ENCODE data around the gene ABCA1.
"Not testable (repeated sequence)": the region's sequence is repeated elsewhere in the genome, so short reads cannot be mapped to it uniquely, and the experiment has no call there.

The ABCA1 gene

GRCh38 chr9:104927216-104927911 is 591 bp downstream of the ABCA1 start:
- H3K27me3 ChIP-seq (ENCODE audit: insufficient read depth, low read length), result no peaks in the 10 kb centered on the region
- peak overlapping the region; percentile 89 for H3K27ac ChIP-seq (ENCODE audit: low read depth, low read length, poor library complexity, severe bottlenecking)
- no peaks in the 10 kb centered on the region for H4K20me1 ChIP-seq (ENCODE audit: insufficient read depth, low read length)
- H2AFZ ChIP-seq (ENCODE audit: low read length), result no peak overlapping the region
- H3K4me3 ChIP-seq (ENCODE audit: low read depth, low read length, poor library complexity, severe bottlenecking), result peak overlapping the region; percentile 72
- H3F3A ChIP-seq (ENCODE audit: insufficient read depth, low read length), result no peaks in the 10 kb centered on the region
- no peaks in the 10 kb centered on the region for H3K9me3 ChIP-seq (ENCODE audit: low read length)
- H3K36me3 ChIP-seq (ENCODE audit: insufficient read depth, low read length), result no peaks in the 10 kb centered on the region
- H3K9me2 ChIP-seq (ENCODE audit: low read depth, low read length), result no peaks in the 10 kb centered on the region
- peak overlapping the region; percentile 69 for H3K4me2 ChIP-seq (ENCODE audit: low read length)
- peak overlapping the region; percentile 62 for H3K9ac ChIP-seq (ENCODE audit: low read length)
- peaks cover 2% of the 10 kb centered on the region; the same call in 1 of the 2 replicates for H3K79me2 ChIP-seq (ENCODE audit: insufficient read depth, low read length)
- peaks cover 52% of the 10 kb centered on the region for H3K4me1 ChIP-seq (ENCODE audit: insufficient read depth, low read length, severe bottlenecking)
- no peak for TF ChIP-seq EZH2 (IDR thresholded peaks at IDR 0.05; ENCODE audit: borderline replicate concordance, low read length)
- TF ChIP-seq CTCF (IDR thresholded peaks at IDR 0.05; ENCODE audit: low read length), result no peak

GRCh38 chr9:104923740-104924139 is 4.2 kb downstream of the ABCA1 start:
- peak overlapping the region; percentile 20; the same call in 1 of the 2 replicates for H3K9ac ChIP-seq (ENCODE audit: low read length)
- no peaks in the 10 kb centered on the region for H3F3A ChIP-seq (ENCODE audit: insufficient read depth, low read length)
- no peaks in the 10 kb centered on the region for H3K36me3 ChIP-seq (ENCODE audit: insufficient read depth, low read length)
- H3K27me3 ChIP-seq (ENCODE audit: insufficient read depth, low read length), result no peaks in the 10 kb centered on the region
- peak overlapping the region; percentile 6 for H3K4me3 ChIP-seq (ENCODE audit: low read depth, low read length, poor library complexity, severe bottlenecking)
- peak overlapping the region; percentile 69 for H3K4me2 ChIP-seq (ENCODE audit: low read length)
- TF ChIP-seq CTCF (IDR thresholded peaks at IDR 0.05; ENCODE audit: low read length) (no peak), EZH2 (IDR thresholded peaks at IDR 0.05; ENCODE audit: borderline replicate concordance, low read length) (no peak)
- peaks cover 89% of the 10 kb centered on the region for H3K4me1 ChIP-seq (ENCODE audit: insufficient read depth, low read length, severe bottlenecking)
- H3K9me3 ChIP-seq (ENCODE audit: low read length), result no peaks in the 10 kb centered on the region
- no peaks in the 10 kb centered on the region for H4K20me1 ChIP-seq (ENCODE audit: insufficient read depth, low read length)
- no peaks in the 10 kb centered on the region for H3K9me2 ChIP-seq (ENCODE audit: low read depth, low read length)
- H3K27ac ChIP-seq (ENCODE audit: low read depth, low read length, poor library complexity, severe bottlenecking), result peak overlapping the region; percentile 89
- peaks cover 12% of the 10 kb centered on the region for H3K79me2 ChIP-seq (ENCODE audit: insufficient read depth, low read length)
- H2AFZ ChIP-seq (ENCODE audit: low read length), result no peak overlapping the region

GRCh38 chr9:104923289-104923688 is 4.7 kb downstream of the ABCA1 start:
- Histone ChIP-seq H2AFZ (ENCODE audit: low read length) (no peak overlapping the region), H3K4me3 (ENCODE audit: low read depth, low read length, poor library complexity, severe bottlenecking) (peak overlapping the region; percentile 6), H3K9ac (ENCODE audit: low read length) (peak overlapping the region; percentile 20; the same call in 1 of the 2 replicates), H3K9me2 (ENCODE audit: low read depth, low read length) (no peaks in the 10 kb centered on the region), H3K9me3 (ENCODE audit: low read length) (no peaks in the 10 kb centered on the region), H4K20me1 (ENCODE audit: insufficient read depth, low read length) (no peaks in the 10 kb centered on the region), H3K27ac (ENCODE audit: low read depth, low read length, poor library complexity, severe bottlenecking) (peak overlapping the region; percentile 89), H3K4me2 (ENCODE audit: low read length) (peak overlapping the region; percentile 69), H3F3A (ENCODE audit: insufficient read depth, low read length) (no peaks in the 10 kb centered on the region), H3K27me3 (ENCODE audit: insufficient read depth, low read length) (no peaks in the 10 kb centered on the region), H3K4me1 (ENCODE audit: insufficient read depth, low read length, severe bottlenecking) (peaks cover 91% of the 10 kb centered on the region), H3K79me2 (ENCODE audit: insufficient read depth, low read length) (peaks cover 12% of the 10 kb centered on the region), H3K36me3 (ENCODE audit: insufficient read depth, low read length) (no peaks in the 10 kb centered on the region)
- TF ChIP-seq EZH2 (IDR thresholded peaks at IDR 0.05; ENCODE audit: borderline replicate concordance, low read length), result no peak
- no peak for TF ChIP-seq CTCF (IDR thresholded peaks at IDR 0.05; ENCODE audit: low read length)

- not testable (repeated sequence) for H3K27me3 ChIP-seq (ENCODE audit: insufficient read depth, low read length); H3K36me3 ChIP-seq (ENCODE audit: insufficient read depth, low read length); H4K20me1 ChIP-seq (ENCODE audit: insufficient read depth, low read length); H3F3A ChIP-seq (ENCODE audit: insufficient read depth, low read length); H3K4me3 ChIP-seq (ENCODE audit: low read depth, low read length, poor library complexity, severe bottlenecking); H2AFZ ChIP-seq (ENCODE audit: low read length); H3K9me3 ChIP-seq (ENCODE audit: low read length); H3K9me2 ChIP-seq (ENCODE audit: low read depth, low read length)
- H3K4me2 ChIP-seq (ENCODE audit: low read length), result peak overlapping the region; percentile 69
- H3K4me1 ChIP-seq (ENCODE audit: insufficient read depth, low read length, severe bottlenecking), result peaks cover 88% of the 10 kb centered on the region
- H3K9ac ChIP-seq (ENCODE audit: low read length), result peak overlapping the region; percentile 20; the same call in 1 of the 2 replicates
- peaks cover 12% of the 10 kb centered on the region for H3K79me2 ChIP-seq (ENCODE audit: insufficient read depth, low read length)
- H3K27ac ChIP-seq (ENCODE audit: low read depth, low read length, poor library complexity, severe bottlenecking), result peak overlapping the region; percentile 89
These were observed 5.2 kb downstream of the ABCA1 start for GRCh38 chr9:104922748-104923147.
